ENCODE data around the gene OR5D18.
"Not testable (repeated sequence)": the region's sequence is repeated elsewhere in the genome, so short reads cannot be mapped to it uniquely, and the experiment has no call there.

The OR5D18 gene

DNA sequence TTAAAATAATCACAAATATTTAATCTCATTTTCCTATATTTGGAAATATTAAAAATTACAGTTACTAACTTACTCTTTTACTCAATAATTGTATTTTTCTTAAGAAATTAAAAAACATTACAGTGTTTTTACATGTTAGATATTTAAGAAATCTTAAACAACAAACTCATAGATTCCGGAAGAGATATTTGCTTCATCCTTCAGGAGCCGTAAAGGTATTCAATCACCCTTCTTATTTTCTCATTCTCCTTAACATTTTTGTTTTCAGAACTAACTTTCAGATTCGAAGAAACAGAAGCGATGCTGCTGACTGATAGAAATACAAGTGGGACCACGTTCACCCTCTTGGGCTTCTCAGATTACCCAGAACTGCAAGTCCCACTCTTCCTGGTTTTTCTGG, at the start of gene OR5D18:
Gene OR5D18, plus strand, starts transcription at position 301 of the 400 bp plus-strand sequence. Its CDS starts 0 bp downstream, at position 301.
- DNase-seq, result no peak

DNA sequence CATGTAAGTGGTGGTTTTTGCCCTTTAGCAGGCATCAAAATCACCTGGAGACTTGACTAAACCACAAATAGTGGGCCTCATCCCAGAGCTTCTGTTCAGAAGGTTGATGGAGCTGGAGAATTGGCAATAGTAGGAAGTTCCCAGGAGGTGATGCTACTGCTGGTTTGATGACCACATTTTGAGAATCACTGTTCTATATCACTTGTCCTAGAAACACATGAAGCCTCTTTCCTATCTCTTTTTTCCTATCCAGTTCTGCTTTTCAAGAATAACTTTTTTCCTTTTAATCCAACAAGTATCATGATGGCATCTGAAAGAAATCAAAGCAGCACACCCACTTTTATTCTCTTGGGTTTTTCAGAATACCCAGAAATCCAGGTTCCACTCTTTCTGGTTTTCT, 46.3 kb upstream of the OR5D18 start, which contains the start of gene OR5D13:
Gene OR5D13, plus strand, starts transcription at position 301 of the 400 bp plus-strand sequence. Its CDS starts 0 bp downstream, at position 301.
- no peak for DNase-seq

DNA sequence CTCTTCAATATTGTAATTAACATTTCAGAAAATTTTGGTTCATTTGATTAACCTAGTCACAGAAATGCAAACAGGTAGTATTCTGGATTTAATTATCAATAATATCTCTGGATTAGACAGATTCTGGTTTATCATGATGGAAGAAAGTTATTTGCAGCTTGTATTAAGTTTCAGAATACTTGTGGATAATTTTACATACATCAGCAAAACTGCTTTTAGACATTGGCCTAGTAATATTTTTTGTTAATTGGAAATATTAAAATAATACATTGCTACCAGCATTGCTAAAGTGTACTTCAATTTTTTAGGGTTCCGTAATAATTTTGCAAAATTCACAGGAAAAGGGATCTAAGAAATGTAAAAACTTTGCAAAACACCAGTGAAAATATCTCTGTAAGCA, 27.8 kb upstream of the OR5D18 start:
- no peak for DNase-seq

DNA sequence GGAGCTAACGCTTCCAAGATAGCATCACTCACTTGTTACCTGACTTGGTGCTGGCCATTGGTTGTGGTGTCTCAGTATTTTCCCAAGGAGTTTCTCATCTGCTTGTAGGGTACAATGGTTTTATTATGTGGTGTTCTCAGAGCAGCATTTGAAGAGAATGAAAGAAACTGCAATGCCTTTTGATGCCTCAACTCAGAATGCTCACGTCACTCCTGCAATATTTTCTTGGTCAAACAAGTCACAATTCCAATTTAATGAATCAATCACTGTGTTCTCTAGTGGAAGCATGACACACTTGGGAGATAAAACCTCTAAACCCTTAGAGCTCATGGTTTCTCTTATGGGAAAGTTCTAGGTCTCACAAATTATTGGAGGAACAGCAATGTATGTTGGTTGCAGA, 26.1 kb upstream of the OR5D18 start:
- no peak for DNase-seq

DNA sequence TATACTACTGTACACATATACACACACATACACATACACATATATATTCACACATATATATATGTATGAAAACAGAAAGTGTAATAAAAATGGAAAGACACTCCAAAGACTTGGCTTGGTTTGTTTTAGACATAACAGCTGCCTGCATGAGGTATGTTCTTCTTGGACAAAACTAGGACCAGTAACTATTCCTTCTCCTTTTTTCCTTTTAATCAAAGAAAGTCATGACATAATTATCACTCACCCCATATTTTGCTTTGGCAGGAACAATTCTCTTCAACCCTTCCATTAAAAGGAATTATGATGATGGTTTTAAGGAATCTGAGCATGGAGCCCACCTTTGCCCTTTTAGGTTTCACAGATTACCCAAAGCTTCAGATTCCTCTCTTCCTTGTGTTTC, 24.2 kb upstream of the OR5D18 start, which contains the start of gene OR5D14:
Gene OR5D14, plus strand, starts transcription at position 301 of the 400 bp plus-strand sequence. Its CDS starts 0 bp downstream, at position 301.
- no peak for DNase-seq

DNA sequence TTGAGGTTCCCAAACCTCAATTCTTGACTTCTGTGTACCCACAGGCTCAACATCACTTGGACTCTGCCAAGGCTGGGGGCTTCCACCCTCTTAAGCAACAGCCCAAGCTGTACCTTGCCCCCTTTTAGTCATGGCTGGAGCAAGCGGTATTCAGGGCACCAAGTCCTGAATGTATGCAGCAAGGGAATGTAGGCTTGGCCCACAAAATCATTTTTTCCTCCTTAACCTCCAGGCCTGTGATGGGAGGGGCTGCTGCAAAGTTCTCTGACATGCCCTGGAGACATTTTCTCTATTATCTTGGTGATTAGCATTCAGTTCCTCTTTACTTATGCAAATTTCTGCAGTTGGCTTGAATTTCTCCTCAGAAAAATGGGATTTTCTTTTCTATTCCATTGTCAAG, 13.2 kb upstream of the OR5D18 start:
- DNase-seq, result no peak

DNA sequence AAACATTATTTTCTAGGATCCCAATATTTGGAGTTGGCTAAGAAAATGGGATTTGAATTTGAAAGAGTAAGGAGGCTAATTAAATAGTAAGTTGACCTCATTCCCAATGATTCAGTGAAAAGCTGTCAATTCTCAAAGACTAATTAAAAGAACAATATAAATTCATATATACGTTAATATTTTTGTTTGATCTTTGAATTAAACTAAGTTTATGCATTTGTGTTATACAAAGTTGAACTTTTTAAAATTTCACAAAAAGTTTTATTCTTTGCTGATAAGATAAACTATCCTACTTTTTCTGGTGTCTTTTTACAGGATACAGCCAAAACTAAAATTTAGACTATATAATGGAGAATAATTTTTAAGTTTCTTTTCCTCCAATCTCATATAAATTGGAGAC, 8.4 kb upstream of the OR5D18 start, which contains the start of gene OR5L1:
Gene OR5L1, plus strand, starts transcription at position 301 of the 400 bp plus-strand sequence. CDS start 100 bp downstream, outside the sequence.
- no peak for DNase-seq

DNA sequence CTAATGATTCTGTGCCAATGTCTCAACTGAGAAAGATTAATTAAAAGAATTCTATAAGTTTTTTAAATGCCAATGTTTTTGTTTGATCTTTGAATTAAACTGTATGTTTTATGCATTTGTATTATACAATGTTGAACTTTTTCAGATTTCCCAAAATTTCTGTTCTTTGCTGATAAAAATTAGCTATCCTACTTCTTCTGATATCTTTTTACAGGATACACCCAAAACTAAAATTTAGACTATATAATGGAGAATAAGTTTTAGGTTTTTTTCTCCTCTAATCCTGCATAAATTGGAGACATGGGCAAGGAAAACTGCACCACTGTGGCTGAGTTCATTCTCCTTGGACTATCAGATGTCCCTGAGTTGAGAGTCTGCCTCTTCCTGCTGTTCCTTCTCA, 7.5 kb downstream of the OR5D18 start, which contains the start of gene OR5L2:
Gene OR5L2, plus strand, starts transcription at position 301 of the 400 bp plus-strand sequence. Its CDS starts 0 bp downstream, at position 301.
- no peak for DNase-seq

DNA sequence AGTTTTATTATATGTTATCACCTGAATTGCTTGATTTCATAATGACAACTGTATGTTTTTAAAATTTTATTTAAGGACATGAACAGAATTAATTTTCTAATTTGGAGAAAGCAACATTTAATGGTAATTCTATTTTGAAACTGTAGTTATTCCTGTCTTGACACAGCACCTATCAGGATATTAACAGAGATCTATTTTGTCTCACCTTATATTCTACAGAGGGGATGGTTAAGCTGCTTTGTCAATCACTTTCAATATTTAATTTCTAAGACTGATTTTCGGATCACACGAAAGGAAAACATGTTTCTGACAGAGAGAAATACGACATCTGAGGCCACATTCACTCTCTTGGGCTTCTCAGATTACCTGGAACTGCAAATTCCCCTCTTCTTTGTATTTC, 19.0 kb downstream of the OR5D18 start, which contains the start of gene OR5D16:
Gene OR5D16, plus strand, starts transcription at position 301 of the 400 bp plus-strand sequence. Its CDS starts 0 bp downstream, at position 301.
- no peak for DNase-seq

DNA sequence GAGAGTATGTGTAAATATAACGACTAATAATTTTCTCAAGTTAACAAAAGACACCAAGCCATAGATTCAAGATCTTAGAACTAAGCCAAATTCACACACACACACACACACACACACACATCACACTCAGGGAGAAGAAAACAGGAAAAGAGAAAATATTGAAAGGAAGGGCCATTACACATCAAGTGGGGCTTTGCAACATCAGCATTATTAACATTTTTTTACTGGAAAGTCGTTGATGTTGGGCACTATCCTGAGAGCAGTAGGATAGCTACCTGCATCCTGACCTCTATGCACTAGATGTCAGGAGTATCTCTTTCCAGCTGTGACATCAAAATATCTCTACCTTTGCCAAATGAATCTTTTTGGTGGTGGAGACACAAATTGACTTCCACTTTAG, 28.0 kb downstream of the OR5D18 start:
- DNase-seq, result no peak

DNA sequence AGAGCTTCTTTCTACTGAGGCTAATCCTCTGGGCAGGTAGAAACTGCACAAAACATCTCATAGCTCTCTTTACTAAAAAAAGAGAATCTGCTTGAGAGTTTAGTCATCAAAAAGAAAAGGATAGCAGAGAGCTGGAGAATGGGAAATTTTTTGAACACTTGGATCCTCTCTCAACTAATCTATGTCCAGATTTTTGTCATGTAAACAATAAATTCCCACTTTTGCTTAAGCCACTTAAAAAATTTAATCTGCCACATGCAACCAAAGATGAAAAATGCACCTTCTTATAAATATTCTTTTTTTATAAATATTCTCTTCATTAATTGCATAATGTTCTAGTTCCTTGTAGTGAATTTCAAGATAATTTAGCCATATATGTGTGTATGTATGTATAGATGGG, 29.6 kb downstream of the OR5D18 start:
- no peak for DNase-seq

DNA sequence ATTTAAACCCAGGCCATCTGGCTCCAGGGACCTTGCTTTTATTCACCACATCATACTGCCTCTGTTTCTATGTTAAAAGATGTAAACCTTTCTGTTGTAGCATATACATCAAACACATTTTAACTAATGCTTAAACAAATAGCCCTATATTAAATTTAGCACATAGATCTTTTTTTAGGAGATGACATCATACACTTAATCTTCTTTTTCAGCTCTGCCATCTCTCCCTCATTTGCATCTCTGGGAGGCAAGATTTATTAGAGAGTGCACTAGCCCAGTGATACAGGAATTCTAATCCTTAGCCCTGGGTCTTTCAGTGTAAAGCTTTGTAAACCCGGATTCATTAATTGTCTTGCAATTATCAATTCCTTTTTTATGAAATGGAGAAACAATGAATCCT, 32.7 kb downstream of the OR5D18 start:
- DNase-seq, result no peak

DNA sequence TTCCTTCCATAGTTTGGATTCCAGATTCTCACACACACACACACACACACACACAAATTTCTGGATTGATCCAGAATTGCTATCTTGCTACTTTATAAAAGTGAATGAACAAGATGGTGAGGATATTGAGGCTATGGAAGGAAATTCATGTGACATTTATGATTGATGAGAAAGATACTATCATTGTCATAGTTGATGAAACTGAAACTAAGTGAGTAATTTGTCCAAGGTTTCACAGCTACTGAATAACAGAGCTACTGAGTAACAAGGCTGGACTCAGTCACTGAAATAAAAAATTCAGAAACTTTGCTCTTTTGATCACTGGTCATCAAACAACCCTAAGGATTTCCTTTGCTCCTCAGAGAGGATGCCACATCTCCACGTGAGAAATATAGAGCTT, 35.3 kb downstream of the OR5D18 start:
- no peak for DNase-seq

DNA sequence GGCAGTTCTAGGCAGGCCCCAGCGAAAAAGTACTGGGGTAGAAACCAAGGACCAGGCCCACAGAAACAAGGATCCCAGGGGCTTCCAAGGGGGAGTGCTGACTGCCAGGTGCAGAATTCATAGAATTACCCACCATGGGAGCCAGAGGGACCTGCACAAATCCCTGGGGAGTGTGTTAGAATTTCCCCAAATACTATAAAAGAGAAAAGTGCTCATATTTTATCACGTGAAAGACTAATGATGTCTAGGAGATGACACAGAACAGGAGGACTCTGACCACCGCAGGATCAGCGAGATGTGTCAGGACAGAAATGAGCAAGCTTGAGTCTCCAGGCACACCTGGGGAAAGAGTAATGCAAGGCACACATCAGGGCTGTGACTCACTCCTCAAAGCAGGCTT, 47.9 kb downstream of the OR5D18 start:
- not testable (repeated sequence) for DNase-seq

Data from cortex of kidney (tissue), 1 donor.